Activated CD8-positive, alpha-beta T cell treated with anti-CD3 and anti-CD28 coated beads for 36 hours (primary cell): Measurements from ENCODE around the gene LIMS2. TPM values are rescaled to one million over a fixed set of nuclear protein-coding genes. Genes with fewer than 3 reads are reported as not detected.

Source experiments
- ATAC-seq: fragments of 200-7000 bp; cut with Tn5 transposase; one replicate; pipeline ENCODE4 v1.10.0; 2021; ENCODE audit warnings: mild to moderate bottlenecking, moderate library complexity
- CTCF ChIA-PET: fragments of 350-600 bp; sonication (Branson Sonifier 250); formaldehyde crosslinking; loops from one replicate; lab custom pipeline; 2021; ENCODE audit warnings: antibody characterized with exemption; lab: Charles Lee
- POLR2A ChIA-PET: fragments of 350-600 bp; sonication (Branson Sonifier 250); formaldehyde crosslinking; loops from one replicate; lab custom pipeline; 2021; ENCODE audit warnings: antibody characterized with exemption; lab: Charles Lee
- DNase-seq: peaks from one replicate; pipeline ENCODE4 v3.0.0-alpha.2; 2020
- H3K27ac Mint-ChIP-seq: one replicate; pipeline ENCODE4 v1.8.0; 2021; ENCODE audit warnings: mild to moderate bottlenecking, mixed read lengths
- H3K27me3 Mint-ChIP-seq: one replicate; pipeline ENCODE4 v1.8.0; 2021; ENCODE audit warnings: mixed read lengths
- H3K36me3 Mint-ChIP-seq: one replicate; pipeline ENCODE4 v1.8.0; 2021; ENCODE audit warnings: low read depth, mixed read lengths
- H3K4me1 Mint-ChIP-seq: one replicate; pipeline ENCODE4 v1.8.0; 2021; ENCODE audit warnings: low read depth, mixed read lengths
- H3K4me3 Mint-ChIP-seq: one replicate; pipeline ENCODE4 v1.8.0; 2021; ENCODE audit warnings: mild to moderate bottlenecking, moderate library complexity, mixed read lengths
- H3K9me3 Mint-ChIP-seq: one replicate; pipeline ENCODE4 v1.8.0; 2021; ENCODE audit warnings: mixed read lengths
- intact Hi-C: fragments of 100-400 bp; cut with micrococcal nuclease; formaldehyde crosslinking; loops from one replicate; pipeline ENCODE4 v1.10.0; 2022
- total RNA-seq, 2 experiments: library from RNA; stranded (reverse); gene quantifications; one replicate each; pipeline ENCODE4 v1.2.3, GENCODE V29; 2021
- TF ChIP-seq, protein P1 (sequence below): fragments of 200-600 bp; IDR thresholded peaks from one replicate; pipeline ENCODE4 v1.8.0; 2022; ENCODE audit warnings: antibody characterized with exemption, mild to moderate bottlenecking

The LIMS2 gene
- total RNA-seq, 2 experiments from 2014 or later, result 22.1 to 23.6 TPM

DNA sequence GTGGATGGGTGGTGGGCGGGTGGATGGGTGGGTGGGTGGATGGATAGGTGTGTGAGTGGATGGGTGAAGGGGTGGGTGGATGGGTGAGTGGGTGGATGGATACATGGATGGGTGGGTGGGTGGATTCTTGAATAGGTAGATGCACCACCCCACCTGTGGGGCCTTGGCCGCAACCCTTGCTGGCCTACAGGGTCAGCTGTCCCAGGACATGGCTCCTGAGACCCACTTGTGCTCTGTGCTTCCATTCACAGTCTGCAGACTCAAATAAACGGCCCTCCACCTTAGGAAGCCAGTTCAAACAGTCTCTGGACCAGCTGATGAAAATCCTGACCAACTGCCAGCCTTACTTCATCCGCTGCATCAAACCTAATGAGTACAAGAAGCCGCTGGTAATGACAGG lies 85.5 kb downstream of the LIMS2 start:
- Mint-ChIP-seq H3K27me3 (no peaks in the 10 kb centered on the region), H3K27ac (no peak overlapping the region), H3K9me3 (no peaks in the 10 kb centered on the region), H3K4me3 (no peak overlapping the region), H3K36me3 (no peaks in the 10 kb centered on the region), H3K4me1 (peaks cover 3% of the 10 kb centered on the region)
- no peak for DNase-seq
- TF ChIP-seq, protein P1, sequence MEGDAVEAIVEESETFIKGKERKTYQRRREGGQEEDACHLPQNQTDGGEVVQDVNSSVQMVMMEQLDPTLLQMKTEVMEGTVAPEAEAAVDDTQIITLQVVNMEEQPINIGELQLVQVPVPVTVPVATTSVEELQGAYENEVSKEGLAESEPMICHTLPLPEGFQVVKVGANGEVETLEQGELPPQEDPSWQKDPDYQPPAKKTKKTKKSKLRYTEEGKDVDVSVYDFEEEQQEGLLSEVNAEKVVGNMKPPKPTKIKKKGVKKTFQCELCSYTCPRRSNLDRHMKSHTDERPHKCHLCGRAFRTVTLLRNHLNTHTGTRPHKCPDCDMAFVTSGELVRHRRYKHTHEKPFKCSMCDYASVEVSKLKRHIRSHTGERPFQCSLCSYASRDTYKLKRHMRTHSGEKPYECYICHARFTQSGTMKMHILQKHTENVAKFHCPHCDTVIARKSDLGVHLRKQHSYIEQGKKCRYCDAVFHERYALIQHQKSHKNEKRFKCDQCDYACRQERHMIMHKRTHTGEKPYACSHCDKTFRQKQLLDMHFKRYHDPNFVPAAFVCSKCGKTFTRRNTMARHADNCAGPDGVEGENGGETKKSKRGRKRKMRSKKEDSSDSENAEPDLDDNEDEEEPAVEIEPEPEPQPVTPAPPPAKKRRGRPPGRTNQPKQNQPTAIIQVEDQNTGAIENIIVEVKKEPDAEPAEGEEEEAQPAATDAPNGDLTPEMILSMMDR, result no peak
- ATAC-seq, result no peak
- intact Hi-C loops, result loop anchor here (5.0 kb wide), 1 partner anchor 37 kb away; no protein-coding TSS in a partner anchor
- POLR2A ChIA-PET, result no interaction called here
- CTCF ChIA-PET, result interaction anchor here (0.9 to 5.2 kb wide), 6 partner anchors 14 to 222 kb away, joined by 4 to 114 read pairs (median 30); partner anchors contain the start of gene WDR33

DNA sequence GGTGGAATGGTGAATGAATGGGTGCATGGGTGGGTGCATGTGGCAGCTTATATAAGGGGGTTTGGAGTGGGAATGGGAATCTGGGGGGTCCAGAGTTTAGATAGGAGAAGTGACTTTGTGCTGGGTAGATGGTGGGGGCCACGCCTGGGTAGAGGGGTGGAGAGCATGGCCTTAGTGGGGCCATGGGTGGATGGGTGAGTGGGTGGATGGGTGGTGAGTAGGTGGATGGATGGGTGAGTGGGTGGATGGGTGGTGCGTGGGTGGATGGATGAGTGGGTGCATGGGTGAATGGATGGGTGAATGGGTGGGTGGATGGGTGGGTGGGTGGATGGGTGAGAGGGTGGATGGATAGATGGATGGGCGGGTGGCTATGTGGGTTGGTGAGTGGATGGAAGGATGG lies 86.0 kb downstream of the LIMS2 start:
- no peaks in the 10 kb centered on the region for H3K36me3 Mint-ChIP-seq
- no peak overlapping the region for H3K27ac Mint-ChIP-seq
- ATAC-seq (no peak), DNase-seq (no peak)
- ChIA-PET POLR2A (no interaction called here), CTCF (interaction anchor here (0.9 to 5.2 kb wide), 4 partner anchors 13 to 222 kb away, joined by 4 to 114 read pairs (median 41); partner anchors contain the start of gene WDR33)
- TF ChIP-seq, protein P1, result no peak
- no peaks in the 10 kb centered on the region for H3K9me3 Mint-ChIP-seq
- H3K4me3 Mint-ChIP-seq, result no peak overlapping the region
- intact Hi-C loops, result no loop called here
- H3K4me1 Mint-ChIP-seq, result peaks cover 3% of the 10 kb centered on the region
- no peaks in the 10 kb centered on the region for H3K27me3 Mint-ChIP-seq

Other genes with a start within 250 kb of the LIMS2 start
- 10 to 100 TPM; 52.3 to 53.7 TPM for gene IWS1, start 149.0 kb downstream of the LIMS2 start, total RNA-seq
- gene MYO7B, start 139.8 kb downstream of the LIMS2 start, total RNA-seq, result 1 to 10 TPM in 1 of 2 experiments, under 1 TPM in 1; 0.65 to 1.2 TPM
- gene GPR17, start 29.4 kb downstream of the LIMS2 start, total RNA-seq, result not detected
- 1 to 10 TPM; 3.9 to 4.4 TPM for gene SFT2D3, start 26.0 kb upstream of the LIMS2 start, total RNA-seq
- gene WDR33, start 135.6 kb upstream of the LIMS2 start, total RNA-seq, result 10 to 100 TPM; 71.4 to 74.6 TPM
- 10 to 100 TPM; 72.5 to 75.0 TPM for gene POLR2D, start 182.6 kb upstream of the LIMS2 start, total RNA-seq
- 10 to 100 TPM; 12.5 to 13.1 TPM for gene AMMECR1L, start 210.4 kb upstream of the LIMS2 start, total RNA-seq